ENCODE measurements around the gene MAPT.

The MAPT gene

DNA sequence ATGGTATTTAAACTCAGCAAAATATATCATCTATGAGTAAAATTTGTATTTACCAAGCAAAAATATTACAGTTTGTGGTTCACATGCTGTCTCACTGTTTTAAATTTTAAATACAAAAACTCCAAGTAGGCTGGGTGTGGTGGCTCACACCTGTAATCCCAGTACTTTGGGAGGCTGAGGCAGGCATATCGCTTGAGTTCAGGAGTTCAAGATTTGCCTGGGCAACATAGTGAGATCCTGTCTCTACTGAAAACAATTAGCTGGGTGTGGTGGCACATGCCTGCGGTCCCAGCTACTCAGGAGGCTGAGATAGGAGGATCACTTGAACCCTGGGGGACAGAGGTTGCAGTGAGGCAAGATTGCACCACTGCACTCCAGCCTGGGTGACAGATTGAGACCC lies 37.3 kb downstream of the MAPT start:
- Histone ChIP-seq H3K4me1 (ENCODE audit: low read length) (no peaks in the 10 kb centered on the region), H3K27me3 (replicated peaks; ENCODE audit: insufficient read depth, low read length) (no peaks in the 10 kb centered on the region), H3K27ac (ENCODE audit: low read length) (no peak overlapping the region), H3K36me3 (replicated peaks; ENCODE audit: insufficient read depth, low read length) (no peaks in the 10 kb centered on the region), H3K79me2 (ENCODE audit: low read length) (no peaks in the 10 kb centered on the region), H3K9me2 (replicated peaks; ENCODE audit: insufficient read depth, low read length) (no peaks in the 10 kb centered on the region), H3F3A (ENCODE audit: insufficient read depth, low read length) (no peaks in the 10 kb centered on the region), H3K4me2 (ENCODE audit: low read depth, low read length) (no peak overlapping the region), H2AFZ (ENCODE audit: low read length) (no peak overlapping the region), H3K4me3 (ENCODE audit: low read length) (no peak overlapping the region), H3K9me3 (replicated peaks; ENCODE audit: insufficient read depth, low read length) (no peaks in the 10 kb centered on the region), H3K9ac (ENCODE audit: low read length) (no peak overlapping the region), H4K20me1 (ENCODE audit: insufficient read depth, low read length) (peaks cover 5% of the 10 kb centered on the region; the same call in 1 of the 2 replicates)
- no peak for TF ChIP-seq EZH2 (optimal IDR thresholded peaks at IDR 0.05; ENCODE audit: low read depth, low read length)
- TF ChIP-seq, protein P1, sequence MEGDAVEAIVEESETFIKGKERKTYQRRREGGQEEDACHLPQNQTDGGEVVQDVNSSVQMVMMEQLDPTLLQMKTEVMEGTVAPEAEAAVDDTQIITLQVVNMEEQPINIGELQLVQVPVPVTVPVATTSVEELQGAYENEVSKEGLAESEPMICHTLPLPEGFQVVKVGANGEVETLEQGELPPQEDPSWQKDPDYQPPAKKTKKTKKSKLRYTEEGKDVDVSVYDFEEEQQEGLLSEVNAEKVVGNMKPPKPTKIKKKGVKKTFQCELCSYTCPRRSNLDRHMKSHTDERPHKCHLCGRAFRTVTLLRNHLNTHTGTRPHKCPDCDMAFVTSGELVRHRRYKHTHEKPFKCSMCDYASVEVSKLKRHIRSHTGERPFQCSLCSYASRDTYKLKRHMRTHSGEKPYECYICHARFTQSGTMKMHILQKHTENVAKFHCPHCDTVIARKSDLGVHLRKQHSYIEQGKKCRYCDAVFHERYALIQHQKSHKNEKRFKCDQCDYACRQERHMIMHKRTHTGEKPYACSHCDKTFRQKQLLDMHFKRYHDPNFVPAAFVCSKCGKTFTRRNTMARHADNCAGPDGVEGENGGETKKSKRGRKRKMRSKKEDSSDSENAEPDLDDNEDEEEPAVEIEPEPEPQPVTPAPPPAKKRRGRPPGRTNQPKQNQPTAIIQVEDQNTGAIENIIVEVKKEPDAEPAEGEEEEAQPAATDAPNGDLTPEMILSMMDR (IDR thresholded peaks at IDR 0.05; ENCODE audit: low read length), result no peak
- no peak for TF ChIP-seq EZH2phosphoT487 (IDR thresholded peaks at IDR 0.05; ENCODE audit: low read length)
- no peak for DNase-seq

- H3K27me3 ChIP-seq (replicated peaks; ENCODE audit: insufficient read depth, low read length), result no peaks in the 10 kb centered on the region
- H3K79me2 ChIP-seq (ENCODE audit: low read length), result no peaks in the 10 kb centered on the region
- H3K9me3 ChIP-seq (replicated peaks; ENCODE audit: insufficient read depth, low read length), result no peaks in the 10 kb centered on the region
- no peak for TF ChIP-seq EZH2phosphoT487 (IDR thresholded peaks at IDR 0.05; ENCODE audit: low read length)
- TF ChIP-seq EZH2 (optimal IDR thresholded peaks at IDR 0.05; ENCODE audit: low read depth, low read length), result no peak
- TF ChIP-seq, protein P1 (IDR thresholded peaks at IDR 0.05; ENCODE audit: low read length), result no peak
- H3K4me1 ChIP-seq (ENCODE audit: low read length), result no peaks in the 10 kb centered on the region
- H3K4me3 ChIP-seq (ENCODE audit: low read length), result no peak overlapping the region
- H3K4me2 ChIP-seq (ENCODE audit: low read depth, low read length), result no peak overlapping the region
- no peaks in the 10 kb centered on the region for H3K36me3 ChIP-seq (replicated peaks; ENCODE audit: insufficient read depth, low read length)
- no peak overlapping the region for H2AFZ ChIP-seq (ENCODE audit: low read length)
- no peak overlapping the region for H3K9ac ChIP-seq (ENCODE audit: low read length)
- H3K27ac ChIP-seq (ENCODE audit: low read length), result no peak overlapping the region
- DNase-seq, result no peak
- no peaks in the 10 kb centered on the region for H3K9me2 ChIP-seq (replicated peaks; ENCODE audit: insufficient read depth, low read length)
- H4K20me1 ChIP-seq (ENCODE audit: insufficient read depth, low read length), result peaks cover 5% of the 10 kb centered on the region; the same call in 1 of the 2 replicates
- H3F3A ChIP-seq (ENCODE audit: insufficient read depth, low read length), result no peaks in the 10 kb centered on the region
Measured at GRCh38 chr17:45934044-45934979, 40.0 kb downstream of the MAPT start.

DNA sequence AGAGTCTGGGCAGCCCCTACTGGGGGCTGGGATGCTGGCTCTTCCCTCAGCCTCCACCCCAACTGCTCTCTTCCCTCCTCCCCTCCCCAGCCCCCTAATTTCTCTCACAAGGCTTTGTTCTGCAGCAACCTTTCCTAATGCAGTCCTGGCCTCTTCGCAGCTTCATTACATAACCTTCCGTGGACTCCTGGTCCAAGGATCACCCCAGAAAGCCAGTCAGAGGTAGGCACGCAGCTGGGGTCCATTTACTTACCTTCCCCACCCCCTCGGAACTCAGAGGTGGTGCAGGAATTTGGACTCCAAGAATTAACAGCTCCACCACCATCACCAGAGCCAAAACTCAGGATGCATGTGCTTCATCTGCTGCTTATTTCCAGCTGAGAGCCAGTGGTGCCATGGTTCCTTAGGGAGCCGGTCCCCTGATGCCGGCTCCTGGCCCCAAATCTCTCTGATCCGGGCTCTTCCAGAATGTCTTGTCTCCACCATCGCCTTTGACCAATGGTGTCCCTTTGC lies 40.9 kb downstream of the MAPT start:
- Histone ChIP-seq H3K27me3 (replicated peaks; ENCODE audit: insufficient read depth, low read length) (no peaks in the 10 kb centered on the region), H3K36me3 (replicated peaks; ENCODE audit: insufficient read depth, low read length) (no peaks in the 10 kb centered on the region), H3K9me2 (replicated peaks; ENCODE audit: insufficient read depth, low read length) (no peaks in the 10 kb centered on the region), H3K4me2 (ENCODE audit: low read depth, low read length) (no peak overlapping the region), H4K20me1 (ENCODE audit: insufficient read depth, low read length) (no peaks in the 10 kb centered on the region), H2AFZ (ENCODE audit: low read length) (no peak overlapping the region), H3K79me2 (ENCODE audit: low read length) (no peaks in the 10 kb centered on the region), H3K27ac (ENCODE audit: low read length) (no peak overlapping the region), H3F3A (ENCODE audit: insufficient read depth, low read length) (no peaks in the 10 kb centered on the region), H3K9me3 (replicated peaks; ENCODE audit: insufficient read depth, low read length) (no peaks in the 10 kb centered on the region), H3K4me1 (ENCODE audit: low read length) (no peaks in the 10 kb centered on the region), H3K4me3 (ENCODE audit: low read length) (no peak overlapping the region), H3K9ac (ENCODE audit: low read length) (no peak overlapping the region)
- TF ChIP-seq EZH2phosphoT487 (IDR thresholded peaks at IDR 0.05; ENCODE audit: low read length) (no peak), EZH2 (optimal IDR thresholded peaks at IDR 0.05; ENCODE audit: low read depth, low read length) (no peak)
- TF ChIP-seq, protein P1 (IDR thresholded peaks at IDR 0.05; ENCODE audit: low read length), result no peak
- DNase-seq, result no peak
